CD4-positive, alpha-beta T cell treated with Interleukin-17A for 1 hour (primary cell): Measurements from ENCODE around the gene ABCA3.
"Not testable (repeated sequence)": the region's sequence is repeated elsewhere in the genome, so short reads cannot be mapped to it uniquely, and the experiment has no call there.

Experiments
- DNase-seq: peaks from one replicate; pipeline ENCODE4 v3.0.0-alpha.2; 2020

Gene ABCA3

DNA sequence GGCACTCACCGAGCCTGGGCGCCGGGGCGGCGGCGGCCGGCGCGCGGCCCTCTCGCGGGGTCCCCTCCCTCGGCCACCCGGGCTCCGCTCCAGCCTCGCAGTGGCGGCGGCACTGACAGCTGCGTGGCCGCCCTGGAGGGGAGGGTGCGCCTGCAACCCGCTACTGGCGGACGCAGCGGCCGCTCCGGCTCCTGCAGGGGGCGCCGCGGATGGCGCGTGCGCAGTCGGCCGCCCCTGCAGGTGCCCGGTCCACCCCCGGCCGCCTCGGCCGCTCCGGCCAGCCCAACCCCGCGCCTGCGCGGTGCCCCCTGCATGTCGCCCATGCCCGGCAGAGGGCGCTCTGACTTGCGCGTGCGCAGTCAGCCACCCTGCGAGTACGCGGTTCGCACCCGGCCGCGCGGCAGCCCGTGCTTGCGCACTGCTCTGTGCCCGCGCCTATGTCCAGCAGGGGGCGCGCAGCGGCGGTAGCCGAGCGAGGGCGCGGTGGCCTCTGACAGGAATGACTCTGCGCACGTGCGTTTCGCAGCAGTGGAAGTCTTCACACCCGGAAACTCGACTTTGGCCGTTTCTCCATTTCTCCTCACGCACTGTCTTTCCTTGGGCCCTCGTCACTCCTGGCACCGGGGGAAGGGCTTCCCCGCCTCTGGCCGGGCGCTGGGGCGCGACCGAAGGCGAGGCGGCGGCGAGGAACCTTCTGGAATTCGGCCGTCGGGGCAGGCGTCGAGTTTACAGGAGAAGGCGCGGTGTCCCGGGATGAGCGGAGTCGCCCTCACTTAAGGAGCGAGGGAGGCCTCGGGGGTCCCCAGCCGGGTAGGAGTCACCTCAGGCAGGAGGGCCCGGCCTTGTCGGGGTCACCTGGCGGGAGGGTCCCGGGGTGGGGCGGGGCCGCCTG lies at the start of gene ABCA3:
Gene ABCA3, minus strand, starts transcription at position 165 of the 892 bp plus-strand sequence. CDS start 14,262 bp downstream, outside the sequence.
- DNase-seq: peak; percentile 94

DNA sequence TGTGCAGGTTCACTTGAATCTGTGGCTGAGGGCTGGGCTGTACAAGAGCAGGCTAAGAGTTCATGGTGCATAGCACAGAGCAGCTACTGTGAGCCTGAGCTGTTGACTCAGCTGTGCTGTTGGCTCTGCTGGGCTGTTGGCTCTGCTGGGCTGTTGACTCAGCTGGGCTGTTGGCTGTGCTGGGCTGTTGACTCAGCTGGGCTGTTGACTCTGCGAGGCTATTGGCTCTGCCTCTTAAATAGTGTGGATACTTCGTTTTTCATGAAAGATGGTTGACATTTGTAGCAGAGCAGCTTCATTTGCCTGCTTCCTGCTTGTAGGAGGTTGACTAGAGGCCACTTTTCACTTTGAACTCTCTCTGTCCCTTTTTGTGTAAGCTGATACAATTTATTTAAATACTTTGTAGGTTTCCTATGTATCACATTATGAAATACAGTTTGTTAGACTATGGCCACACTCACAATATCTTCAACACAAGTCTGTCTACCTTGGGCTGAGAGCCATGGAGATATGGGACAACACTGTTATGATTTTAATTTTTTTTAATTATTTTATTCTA lies 48.4 kb upstream of the ABCA3 start:
- no peak for DNase-seq

DNA sequence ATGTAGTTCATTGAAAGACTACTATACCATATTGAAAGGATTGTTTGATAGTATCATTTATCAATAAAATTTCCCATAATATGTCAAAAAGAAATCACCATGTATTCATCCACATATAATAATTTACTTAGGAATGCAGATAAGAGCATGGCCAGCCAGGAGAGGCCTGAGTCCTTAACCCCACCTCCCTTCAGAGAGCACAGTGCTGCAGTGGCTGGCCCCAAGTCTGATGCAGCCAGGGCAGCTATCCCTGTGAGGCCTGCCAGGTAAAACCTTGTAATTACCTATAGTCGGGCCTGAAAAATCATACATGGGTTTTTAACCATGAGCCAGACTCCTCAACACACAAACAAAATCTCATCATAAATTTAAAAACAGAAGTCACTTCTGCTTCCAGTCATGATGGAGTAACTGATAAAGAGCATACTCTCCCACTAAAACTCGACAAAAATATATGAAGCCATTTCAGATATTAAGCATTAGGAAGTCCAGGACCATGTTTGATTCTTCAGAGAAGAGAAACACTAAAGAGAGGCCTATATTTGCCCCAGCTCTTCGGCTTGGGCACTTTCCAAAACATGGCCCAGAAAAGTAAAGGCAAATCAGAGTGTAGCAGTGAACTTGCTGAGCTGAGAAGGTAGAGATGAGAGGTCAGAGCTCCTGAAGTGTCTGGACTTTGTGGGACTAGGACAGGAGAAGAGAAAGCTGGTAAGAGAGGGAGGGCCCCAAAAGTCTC lies 47.8 kb upstream of the ABCA3 start:
- DNase-seq: no peak

DNA sequence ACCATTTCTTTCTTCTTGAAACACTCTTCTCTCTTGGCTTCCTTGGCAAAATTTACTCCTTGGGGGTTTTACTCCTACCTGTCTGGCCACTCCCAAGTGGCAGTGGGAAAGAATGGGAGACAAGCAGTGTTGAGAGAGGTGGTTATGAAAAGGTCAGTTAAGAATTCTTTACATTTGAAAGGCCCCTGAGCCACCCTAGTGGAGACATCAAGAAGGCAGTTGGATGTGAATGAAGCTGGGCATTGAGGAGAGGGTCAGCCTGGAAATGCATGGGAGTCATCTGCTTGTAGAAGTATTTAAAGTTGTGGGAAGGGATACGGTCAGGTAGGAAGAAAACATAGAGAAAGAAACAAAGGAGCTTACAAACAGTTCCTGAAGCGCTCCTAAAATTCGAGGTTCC lies 46.5 kb upstream of the ABCA3 start:
- DNase-seq: no peak

DNA sequence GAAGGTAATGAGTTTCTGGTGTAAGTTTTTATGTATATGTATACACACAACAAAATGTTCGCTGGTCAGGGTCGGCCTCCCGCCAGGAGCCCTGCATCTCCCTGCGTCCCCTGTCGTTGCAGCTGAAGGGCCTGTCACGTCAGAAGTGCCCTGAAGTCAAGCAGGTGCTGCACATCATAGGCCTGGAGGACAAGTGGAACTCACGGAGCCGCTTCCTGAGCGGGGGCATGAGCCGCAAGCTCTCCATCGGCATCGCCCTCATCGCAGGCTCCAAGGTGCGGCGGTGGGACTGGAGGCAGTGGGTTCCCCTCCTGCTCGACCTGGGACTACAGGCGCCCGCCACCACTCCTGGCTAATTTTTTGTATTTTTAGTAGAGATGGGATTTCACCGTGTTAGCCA lies 45.5 kb upstream of the ABCA3 start:
- not testable (repeated sequence) for DNase-seq

DNA sequence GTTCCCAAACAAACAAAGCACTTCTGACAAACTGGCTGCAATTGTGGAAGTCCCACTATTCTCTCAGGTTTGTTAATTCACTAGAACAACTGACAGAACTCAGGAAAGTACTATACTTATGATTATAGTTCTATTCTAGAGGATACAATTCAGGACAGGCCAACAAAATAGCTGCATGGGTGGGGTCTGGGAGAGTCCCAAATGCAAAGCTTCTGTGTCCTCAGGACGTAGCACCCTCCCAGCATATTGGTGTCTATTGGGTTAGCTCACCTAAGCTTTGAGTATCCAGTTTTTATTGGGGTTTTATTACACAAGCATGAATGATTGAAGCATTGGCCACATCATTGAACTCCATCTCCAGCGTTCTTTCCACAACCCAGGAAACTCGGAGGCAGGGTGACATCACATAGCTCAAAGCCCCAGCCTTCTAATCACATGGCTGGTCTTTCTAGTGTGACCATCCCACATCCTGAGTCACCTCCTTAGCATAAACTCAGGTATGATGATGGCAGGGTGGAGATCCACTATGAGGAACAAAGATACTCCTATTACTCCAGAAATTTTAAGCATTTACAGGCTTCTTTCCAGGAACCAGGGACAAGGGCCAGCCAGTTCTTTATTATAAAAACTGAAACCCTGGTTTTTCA lies 44.8 kb upstream of the ABCA3 start:
- DNase-seq: no peak

DNA sequence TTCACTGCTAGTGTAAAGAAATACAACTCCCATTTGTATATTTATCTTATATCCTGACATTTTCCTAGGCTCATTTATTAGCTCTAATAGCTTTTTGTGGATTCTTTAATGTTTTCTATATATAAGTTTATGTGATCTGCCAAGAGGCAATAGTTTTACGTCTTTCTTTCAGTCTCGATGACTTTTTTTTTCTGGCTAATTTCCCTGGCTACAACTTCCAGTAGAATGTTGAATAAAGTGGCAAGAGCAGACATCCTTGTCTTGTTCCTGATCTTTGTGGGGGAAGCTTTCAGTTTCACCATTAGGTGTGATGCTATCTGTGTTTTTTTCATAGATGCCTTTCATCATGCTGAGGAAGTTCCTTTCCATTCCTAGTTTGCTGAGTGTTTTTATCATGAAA lies 43.9 kb upstream of the ABCA3 start:
- no peak for DNase-seq

DNA sequence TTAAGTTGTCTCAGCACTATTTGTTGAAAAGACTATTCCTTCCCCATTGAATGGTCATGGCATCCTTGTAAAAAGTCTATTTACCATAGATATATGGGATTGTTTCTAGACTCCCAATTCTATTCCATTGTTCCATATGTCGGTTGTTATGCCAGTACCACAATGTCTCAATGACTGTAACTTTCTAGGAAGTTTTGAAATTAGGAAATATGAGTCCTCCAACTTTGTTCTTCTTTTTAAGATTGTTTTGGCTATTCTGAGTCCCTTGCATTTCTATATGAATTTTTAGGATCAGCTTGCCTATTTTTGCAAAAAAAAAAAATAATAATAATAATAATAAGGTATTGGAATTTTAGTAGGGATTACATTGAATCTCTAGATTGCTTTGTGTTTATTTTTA lies 43.0 kb upstream of the ABCA3 start:
- DNase-seq: no peak

DNA sequence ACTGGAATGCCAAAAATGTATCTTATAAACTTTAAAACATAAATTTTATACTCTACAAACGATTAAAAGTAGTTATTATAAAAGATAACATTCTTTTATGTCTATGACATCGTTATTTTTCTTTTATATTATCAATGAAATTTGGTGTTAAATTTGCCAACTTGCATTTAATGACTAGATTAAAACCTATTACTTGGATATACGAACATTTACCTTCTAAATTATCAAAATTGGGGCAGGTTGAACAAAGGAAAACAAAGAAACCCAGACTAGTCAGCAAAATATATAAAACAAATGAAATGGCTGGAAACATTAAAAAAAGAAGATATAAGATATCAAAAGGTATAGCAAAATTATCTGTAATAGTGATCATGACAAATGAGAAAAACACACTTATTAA lies 34.1 kb upstream of the ABCA3 start:
- DNase-seq: no peak

DNA sequence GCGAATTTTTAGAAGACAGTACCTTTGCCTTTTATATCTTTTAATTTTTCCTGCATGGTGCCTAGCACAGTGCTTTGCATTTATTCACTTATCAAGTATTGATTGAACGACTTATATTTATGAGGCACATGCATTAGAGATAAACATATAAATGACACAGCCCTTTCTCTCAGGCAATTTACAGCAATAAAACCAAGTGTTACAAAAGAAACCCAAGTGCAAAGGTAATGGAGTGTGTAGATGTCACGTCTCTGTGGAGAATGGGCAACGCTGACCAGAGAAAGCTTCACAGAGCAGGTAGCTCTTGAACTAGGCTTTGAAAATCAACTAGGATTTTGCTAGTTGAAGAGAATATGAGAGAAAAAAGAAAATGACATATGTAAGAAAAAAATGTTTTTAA lies 32.6 kb upstream of the ABCA3 start:
- no peak for DNase-seq

DNA sequence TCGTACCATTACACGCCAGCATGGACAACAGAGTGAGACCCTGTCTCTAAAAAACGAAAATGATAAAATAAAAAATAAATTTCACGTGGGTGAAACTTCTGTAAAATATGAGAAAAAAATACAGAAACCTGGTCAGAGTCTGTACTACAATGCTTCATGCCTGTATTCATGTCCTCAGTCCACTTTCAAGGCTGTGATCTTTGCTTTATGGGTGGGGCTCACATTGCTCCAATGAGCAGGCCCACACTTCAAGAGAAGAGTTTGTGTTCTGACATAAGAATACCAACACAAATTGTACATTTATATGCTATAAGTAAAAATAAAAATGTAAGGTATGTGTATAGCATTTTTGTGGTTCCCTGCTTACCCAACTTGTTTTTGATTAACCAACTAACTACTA lies 32.2 kb upstream of the ABCA3 start:
- no peak for DNase-seq

DNA sequence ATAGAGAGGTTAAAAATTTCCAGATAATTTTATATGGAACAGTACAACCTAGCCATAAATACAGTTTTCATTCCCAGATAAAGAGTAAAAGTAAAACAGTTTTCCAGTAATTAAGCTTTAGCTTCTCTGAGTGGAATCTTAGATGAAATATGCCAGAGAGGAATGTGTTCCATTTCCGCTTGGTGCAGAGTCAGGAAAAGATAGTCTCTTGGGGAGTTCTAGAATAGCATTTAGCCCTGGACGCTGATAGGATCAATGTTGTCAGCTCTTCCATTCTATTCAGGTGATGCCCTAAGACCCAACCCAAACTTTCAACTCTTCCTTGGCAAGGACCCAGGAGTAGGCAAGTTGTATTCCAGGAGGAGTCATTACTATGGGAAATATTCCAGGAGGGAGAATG lies 30.9 kb upstream of the ABCA3 start:
- no peak for DNase-seq

DNA sequence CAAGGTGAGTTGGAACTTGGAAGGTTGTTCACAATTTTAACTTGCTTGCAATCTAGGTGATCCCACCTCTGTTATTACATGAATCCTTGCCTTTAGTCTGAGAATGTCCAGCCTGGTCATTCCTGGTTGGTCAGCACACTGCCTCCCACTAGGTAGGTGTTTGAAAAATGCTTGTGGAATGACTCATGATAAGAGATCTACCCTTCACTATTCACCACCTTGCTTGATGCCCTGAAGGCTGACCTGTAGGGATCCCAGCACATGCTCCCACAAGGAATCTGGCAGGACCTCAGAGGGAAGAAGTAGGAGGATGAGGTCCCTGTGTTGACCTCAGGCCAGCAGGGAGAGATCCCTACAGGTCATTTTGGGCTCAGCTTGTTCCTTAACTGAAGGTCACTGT lies 30.2 kb upstream of the ABCA3 start:
- no peak for DNase-seq

DNA sequence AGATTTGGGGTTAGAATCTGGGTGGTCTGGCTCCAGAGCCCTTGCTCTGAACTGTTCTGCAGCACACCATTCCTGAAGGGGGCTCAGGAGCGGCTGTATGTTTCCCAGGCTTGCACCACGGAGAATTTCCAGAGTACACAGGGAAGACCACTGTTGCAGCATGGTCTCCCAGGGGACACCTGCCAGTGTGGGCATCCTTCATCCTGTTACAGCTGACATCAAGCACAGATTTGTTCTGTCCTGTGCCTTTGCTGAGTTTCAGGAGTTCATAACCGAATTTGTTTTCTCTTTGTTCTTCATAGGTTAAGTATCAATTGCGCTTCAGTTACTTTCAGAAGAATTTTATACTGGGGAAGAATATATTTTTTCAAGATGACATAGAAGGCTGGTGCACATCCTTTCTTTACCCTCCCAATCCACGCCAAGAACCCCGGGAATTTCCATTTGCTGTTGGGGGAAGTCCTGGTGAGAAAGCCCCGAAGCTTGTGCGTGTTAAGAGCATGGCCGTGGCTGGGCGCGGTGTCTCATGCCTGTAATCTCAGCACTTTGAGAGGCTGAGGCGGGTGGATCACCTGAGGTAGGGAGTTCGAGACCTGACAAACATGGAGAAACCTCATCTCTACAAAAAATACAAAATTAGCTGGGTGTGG lies 26.3 kb upstream of the ABCA3 start:
- DNase-seq: no peak

DNA sequence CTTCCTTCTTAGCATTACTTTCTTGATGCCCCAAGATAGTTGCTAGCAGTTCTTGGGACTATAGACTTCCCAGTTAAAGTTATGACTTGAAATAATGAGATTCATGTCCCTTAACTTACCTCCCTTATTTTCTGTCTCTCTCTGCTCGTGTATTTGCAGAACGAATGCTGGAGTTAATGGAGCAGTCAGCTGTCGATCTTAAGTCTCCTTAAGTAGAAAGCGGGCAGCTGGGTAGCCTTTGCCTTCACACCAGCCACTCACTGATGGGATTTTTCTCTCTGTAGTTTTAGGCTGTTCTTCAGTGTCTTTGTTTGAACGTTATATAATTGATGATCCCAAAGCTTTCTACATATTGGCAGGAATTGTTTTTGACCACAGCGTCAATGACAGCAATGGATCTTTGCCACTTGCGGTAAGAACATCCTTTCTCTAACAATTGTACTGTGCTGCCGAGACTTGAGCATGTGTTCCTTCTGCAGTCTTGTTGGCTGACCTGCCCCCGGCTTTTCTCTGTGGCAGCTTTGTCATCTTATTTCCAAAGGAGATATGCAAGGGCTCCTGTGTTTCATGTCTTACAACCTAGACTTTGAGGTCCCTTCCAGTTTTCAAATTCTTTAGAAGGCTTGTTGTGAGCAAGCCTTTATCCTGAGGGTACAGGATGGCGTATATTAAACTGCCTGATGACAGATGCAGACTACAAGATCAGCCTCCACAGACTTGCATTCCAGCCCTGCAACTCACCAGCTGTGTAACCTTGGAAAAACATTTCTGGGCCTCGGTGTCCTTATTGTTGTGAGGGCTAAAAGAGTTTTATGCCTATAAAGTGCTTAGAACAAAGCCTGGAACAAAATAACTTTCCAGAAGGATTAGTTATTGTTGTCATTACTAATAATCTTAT lies 25.1 kb upstream of the ABCA3 start:
- no peak for DNase-seq

DNA sequence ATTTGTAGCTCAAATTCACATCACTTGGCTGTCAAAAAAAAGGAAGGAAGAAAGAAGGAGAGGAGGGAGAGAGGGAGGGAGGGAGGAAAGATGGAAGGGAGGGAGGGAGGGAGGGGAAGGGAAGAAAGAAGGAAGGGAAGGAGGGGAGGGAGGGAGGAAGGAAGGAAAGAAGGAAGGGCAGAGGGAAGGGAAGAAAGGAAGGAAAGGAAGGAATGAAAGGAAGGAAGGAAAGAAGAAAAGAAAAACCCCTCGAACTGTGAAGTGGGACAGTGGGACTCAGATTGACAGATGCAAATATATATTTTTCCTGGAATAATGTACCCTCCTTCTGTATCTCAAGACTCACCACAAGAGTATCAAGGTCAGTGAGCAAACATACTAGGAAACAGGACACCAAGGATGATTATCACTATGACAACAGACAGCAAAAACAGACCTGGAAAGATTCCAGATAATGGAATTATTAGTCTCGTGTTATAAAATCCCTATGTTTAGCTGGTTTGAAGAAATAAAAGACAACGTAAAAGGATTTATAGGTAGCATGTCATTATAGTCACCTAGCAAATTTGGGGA lies 24.2 kb upstream of the ABCA3 start:
- no peak for DNase-seq

DNA sequence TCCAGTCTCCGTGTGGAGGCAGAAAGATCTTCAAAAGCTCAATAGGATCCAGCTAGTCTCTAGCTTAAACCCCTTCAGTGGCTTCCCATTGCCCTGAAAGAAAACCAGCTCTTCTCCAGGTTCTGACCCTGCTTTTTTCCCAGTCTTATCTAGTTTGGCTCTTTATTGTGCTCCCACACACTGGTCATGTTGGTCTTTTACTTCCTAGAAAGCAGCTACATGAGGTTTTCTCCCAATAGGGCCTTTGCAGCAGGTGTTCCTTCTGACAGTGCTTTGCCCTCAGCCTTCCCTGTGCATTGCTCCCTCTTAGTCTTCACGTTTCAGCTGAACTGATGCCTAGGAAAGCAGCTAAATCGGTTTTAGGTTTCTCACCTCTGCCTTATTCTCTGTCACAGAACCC lies 21.7 kb upstream of the ABCA3 start:
- DNase-seq: no peak

DNA sequence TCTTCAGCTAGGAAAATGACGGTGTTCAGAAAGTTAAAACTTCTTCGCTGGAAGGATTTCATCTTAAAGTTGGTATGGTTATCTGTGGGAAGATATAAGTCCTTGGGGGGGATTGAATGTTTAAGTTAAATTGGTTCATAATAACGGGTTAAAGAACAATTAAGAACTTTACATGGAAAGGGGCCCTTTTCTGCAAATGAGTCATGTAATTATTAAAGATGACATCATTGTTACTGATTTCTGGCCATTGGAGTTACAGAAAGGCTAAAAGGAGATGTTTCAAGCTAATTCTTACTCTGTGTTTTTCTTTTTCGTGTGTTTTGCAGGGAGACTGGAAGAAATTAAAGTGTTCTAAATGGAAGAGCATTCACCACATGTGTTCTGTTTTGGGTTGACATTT lies 20.6 kb upstream of the ABCA3 start:
- DNase-seq: no peak

DNA sequence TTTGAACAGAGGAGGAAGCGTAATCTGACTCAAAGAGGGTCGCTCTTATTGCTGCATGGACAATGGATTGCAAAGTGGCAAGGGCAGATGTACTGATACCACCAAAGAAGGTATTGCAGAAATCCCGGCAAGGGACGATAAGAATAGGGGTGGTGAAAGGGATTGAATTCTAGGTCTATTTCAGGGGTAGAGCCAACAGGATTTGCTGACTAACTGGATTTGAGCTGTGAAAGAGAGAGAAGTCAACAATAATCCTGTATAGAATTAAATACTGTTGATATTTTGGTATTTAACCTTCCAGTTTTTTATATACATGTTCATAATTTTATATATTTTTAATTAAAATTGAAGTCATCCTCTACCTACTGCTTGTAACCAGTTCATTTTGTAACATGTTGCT lies 19.4 kb upstream of the ABCA3 start:
- no peak for DNase-seq

DNA sequence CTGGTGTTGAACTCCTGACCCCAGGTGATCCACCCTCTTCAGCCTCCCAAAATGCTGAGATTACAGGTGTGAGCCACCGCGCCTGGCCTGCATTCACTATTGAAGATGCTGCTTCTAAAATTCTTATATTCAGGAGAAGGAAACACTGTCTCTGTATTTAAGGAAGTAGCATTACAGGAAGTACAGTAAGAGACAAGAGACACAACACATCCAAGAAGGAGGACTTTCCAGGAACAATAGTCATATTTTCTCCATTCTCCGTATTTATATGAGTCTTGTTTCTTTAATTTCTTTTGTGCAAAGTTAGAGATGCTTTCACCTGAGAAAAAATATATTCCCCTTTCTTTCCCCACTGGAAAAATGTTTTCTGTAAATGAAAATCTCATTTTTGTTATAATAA lies 18.3 kb upstream of the ABCA3 start:
- no peak for DNase-seq

DNA sequence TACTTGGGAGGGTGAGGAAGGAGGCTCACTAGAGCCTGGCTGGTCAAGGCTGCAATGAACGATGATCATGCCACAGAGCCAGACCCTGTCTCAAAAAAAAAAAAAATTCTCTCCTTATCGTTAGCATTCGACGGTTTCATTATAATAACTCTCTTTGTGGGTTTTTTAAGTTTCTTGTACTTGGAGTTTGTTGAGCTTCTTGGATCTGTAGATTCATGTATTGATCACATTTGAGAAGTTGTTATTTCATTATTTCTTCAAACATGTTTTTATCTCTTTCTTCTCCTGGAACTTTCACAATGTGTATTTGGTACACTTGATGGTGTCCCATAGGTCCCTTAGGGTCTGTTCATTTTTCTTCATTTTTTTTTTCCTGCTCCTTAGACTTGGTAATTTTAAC lies 16.8 kb upstream of the ABCA3 start:
- no peak for DNase-seq

DNA sequence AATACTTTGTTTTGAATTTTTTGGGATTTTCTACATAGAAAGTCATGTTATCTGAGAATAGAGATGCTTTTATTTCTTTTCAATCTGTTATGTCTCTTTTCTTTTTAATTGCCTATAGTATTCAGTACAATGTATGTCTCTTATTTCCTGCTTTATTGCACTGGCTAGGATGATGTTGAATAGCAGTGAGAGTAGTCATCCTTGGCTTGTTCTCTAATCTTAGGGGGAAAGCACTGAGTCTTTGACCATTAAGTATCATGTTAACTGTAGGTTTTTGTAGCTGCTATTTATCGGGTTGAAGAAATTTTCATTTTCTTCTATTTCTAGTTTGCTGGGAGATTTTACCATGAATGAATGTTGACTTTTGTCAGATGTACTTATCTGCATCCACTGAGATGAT lies 10.0 kb upstream of the ABCA3 start:
- DNase-seq: no peak
